RKO (cell line): Measurements from ENCODE around the gene KCTD16.
A peak's percentile ranks its signal among the peaks of the same experiment; 100 is the strongest.

Experiments used
- DNase-seq: peaks from one replicate; pipeline ENCODE4 v3.0.0-alpha.2; 2016; ENCODE audit warnings: low spot score

KCTD16 gene

DNA sequence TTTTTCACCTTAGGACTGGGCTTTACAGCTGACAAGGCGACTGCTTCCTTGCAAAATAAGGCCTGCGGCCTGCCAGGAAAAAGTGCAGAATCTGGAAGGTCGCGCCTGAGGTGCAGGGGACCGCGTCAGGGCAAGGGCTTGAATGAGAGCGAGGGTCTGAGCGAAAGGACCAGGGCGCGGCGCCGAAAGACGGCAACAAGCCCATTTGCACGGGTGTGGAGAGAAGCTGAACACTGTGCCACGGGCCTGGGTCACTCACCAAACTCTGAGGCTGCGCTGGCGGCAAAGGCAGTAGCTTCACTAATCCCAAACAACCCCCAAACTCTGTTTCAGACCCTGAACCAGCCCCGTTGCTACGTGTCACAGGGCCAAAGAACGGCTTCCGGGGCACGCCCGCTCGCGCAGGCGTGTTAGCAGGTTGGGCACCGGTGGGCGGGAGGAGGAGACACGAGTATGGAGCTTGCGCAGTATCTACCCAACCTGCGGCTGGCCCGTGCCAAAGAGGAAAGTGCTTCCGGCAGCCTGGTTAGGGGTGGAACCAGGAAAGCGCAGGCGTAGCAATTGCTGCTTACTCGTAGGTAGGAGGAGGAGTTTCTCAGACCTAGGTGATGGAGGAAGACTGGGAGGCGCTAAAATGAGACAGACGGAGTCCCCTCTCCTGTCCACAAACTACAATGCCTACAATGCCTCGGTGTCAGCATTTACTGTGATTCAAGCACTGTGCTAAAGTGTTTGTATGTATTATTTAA lies at the start of gene KCTD16, which contains the start of gene YIPF5:
TSS of gene KCTD16 (plus strand) at position 598 of the 749 bp plus-strand sequence.
TSS of gene YIPF5 (minus strand) at position 384 of the 749 bp plus-strand sequence. CDS start 704 bp downstream, outside the sequence.
- peak; percentile 96 for DNase-seq

DNA sequence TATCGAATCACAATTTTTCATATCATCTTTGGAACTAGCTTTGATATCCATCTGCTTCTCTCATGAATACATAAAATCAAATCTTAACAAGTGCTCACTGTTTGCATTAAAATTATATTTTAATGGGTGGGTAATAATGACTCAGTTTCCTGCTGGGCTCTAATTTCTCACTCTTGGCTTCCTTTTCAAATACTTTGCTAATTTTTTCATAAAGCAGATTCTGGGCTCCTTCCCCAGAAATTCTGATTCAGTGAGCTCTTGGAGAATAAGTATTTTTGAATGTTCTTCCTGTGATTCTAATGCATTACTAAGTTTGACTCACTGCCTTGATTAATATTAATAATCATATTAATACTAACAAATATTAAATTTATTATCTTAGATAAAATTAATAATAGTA lies 49.1 kb upstream of the KCTD16 start:
- DNase-seq: no peak

DNA sequence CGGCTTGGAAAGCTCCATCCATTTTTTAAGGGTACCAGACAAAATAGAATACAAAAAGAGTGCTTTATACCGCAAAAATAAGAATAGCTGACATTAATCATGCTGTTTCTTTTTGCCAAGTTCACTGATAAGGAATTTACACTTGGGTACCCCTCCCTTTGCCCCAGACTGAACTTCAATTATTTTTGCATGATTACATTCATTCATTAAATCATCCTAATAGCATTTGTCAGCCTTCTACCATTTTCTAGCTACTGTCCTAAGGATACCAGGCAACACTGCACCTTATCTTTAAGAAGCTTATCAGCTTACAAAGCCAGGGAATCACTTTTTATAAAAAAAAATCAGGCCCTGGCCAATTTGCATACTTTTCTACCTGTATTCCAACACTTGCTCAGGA lies 48.6 kb upstream of the KCTD16 start:
- no peak for DNase-seq

DNA sequence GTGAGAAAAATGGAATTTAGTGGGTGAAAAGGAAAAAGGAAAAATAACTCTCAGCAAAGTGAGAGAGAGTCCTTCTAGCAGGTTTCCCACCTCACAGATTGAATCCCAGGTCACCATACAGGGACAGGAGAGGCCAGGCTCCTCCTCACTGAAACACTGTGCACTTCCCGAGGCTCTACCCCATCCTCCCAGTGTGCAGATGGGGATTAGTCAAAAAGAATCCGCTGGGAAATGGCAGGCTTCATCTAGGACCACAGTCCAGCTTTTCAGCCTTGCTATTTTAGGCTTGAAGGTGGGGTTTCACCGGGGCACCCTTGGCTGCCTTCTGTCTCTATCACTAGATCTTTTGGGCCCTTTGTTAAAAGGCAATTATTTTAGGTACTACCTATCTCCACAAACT lies 48.0 kb upstream of the KCTD16 start:
- no peak for DNase-seq

DNA sequence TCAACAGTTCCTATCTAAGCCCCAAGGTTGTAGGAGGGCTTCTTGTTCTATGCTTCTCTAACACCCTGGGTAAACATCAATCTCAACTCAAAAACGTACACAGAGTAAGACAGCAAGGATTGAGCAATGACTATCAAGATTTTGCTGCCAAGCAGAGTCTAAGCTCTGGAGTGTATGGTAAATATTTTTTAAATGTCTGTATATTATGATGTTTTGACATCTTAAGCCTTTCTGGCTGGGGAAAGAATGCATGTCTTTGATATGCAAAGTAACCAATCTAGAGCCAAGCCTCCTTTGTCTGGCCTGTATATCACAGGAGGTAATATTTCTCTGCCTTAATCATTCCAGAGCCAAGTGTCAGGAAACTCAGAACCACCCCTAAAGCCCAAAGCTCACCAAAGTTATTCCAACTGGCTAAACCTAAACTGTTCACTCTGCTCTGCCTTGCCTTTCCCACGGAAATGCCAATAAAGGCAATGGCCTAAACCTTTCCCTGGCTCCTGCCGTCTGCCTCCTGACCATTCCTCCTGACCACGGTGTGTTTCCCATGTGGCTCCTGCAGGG lies 45.4 kb upstream of the KCTD16 start:
- DNase-seq: no peak

DNA sequence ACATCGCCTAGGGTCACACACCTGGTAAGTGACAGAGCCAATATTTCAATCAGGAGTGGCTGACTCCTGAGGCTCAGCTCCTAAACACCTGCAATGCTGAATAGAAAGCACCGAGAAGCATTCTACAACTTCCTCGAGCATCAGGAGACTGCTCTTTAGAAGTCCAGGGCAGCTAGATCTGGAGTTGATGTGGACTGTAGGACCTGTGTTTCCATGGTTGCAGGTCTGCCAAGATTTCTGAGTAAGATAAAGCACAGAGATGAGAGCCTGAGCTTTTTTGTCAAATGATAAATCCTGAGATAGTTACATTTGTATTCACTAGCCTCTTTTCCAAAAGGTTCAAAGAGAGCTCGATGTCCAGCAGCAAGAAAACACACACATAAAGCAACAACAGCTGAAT lies 44.0 kb upstream of the KCTD16 start:
- DNase-seq: no peak

DNA sequence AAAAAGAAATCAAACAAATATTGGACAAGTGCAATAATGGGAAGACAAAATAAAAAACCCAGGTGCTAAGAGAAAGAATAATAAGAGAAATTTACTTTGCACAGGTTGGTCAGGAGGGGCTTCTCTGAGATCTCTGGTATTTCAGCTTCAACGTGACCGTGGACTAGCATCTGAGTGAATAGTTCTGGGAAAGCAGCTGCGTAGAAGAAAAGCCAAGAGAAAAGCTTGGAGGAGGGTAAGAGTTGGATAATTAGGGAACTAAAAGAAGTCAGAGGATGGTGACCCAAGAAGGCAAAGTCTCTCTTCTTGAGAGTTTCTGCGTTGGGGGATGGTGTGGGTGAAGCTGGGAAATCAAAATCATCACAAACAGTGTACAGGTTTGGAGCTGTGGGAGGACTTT lies 41.8 kb upstream of the KCTD16 start:
- no peak for DNase-seq

DNA sequence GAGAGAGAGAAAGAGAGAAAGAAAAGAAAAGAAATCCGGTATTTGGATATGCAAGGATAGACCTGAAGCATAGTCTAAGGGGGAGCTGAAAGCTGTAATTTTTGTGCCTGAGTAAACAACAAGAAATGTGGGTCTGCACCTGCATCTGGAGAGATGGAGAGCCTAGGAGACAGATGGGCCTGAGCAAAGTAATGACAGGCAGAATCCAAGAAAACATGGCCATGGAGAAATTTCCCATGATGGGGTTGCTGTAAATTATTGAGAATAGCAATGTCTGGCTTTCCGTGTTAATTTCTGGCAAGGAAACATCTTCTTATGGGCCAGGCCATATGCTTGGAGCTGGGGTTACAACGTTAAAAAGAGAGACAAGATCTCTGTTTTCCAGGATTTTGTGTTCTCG lies 40.4 kb upstream of the KCTD16 start:
- DNase-seq: no peak

DNA sequence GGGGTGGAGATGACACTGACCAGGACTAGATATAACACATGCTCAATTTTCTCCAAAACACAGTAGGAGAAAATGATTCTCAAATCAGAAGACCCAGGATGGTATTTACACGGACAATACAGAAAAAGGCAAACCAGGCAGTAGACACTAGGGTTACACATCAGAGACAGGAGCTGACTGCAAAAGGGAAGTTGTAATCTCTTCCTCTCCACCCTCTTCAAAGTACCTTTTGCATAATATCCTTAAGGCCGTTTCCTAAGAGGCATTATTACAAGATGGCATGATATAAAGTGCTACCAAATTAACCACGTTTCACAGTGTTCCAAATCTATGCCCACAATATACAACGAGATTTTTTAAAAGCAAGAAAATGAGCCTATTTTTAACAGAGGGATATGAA lies 39.4 kb upstream of the KCTD16 start:
- no peak for DNase-seq

DNA sequence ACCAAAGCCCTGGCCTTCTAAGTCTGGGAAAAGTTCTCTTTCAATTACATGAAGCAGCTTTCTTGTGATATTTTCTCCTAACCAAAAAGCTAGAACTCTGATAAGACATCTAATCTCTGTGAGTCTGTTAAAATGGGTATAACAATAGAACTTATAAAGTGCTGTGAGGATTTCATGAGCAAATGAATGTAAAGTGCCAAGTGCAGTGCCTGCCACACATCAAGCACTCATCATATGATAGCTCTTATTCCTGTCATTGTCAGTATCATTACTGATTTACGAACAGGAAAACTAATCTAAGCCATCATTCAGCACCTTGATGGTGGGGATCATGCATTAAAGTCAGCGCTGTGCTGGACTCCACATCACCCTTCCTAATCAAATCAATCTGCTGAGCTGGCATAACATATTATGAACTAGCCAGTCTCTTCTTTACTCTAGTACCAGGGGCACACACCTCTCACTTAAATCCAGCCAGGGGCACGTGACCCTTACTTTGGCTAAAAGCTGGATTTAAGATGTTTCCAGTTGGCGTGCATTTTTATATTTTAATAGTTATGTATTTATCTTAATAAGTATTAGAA lies 37.5 kb upstream of the KCTD16 start:
- no peak for DNase-seq

DNA sequence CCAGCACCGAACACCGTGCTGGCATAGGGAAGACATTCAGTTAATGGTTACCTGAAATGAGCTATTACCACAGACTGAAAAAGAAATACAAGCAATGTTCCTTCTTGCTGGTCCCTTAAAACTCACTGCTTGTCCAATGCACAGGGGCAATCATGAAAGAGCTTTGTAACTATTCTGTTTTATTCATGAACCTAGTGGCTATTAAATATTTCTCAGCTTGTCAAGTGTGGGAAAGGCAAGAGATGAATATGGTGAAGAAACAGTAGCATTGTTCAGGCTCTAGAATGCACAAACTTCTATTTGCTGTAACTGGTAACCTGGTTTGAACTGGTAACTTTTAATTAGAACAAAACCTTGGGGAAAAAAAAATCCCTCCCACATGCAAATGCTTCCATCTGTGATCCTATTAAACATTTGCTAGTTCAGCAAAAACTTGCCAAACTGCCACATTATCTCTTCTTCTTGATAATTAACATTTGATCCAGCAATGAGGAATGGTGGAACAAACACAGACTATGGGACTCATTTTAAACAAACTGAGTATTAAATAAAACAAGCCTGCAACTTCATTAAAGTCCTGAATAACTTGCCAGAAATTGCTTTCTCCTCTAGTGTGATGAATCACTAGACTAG lies 36.4 kb upstream of the KCTD16 start:
- no peak for DNase-seq

DNA sequence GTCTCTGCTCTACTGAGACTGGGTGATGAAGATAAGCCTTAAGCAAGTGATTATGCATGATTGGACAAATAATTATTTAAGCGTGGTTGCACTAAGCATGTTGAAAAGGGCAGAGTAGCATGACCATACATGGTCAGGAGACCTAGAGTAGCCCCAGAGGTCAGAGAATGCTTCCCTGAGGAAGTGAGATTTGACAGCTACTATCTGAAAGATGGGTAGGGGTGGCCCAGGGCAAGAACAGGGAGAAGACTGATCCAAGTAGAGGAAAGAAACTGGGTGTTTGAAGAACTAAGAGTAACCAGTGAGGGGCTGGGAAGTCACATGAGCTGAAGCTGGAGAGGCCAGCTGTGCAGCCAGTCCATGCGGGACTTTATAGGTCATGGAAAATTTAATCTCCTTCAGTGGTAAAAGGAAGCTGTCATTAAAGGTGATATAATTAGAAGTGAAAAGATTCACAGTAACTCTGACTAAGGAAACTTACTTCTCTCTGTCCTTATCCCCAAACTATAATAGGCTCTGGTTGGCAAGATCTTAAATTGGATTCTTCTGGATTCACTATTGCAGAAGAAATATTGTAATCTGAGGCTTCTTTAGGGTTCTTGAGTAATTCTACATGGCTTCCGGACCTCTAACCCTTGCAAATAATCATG lies 35.4 kb upstream of the KCTD16 start:
- no peak for DNase-seq

DNA sequence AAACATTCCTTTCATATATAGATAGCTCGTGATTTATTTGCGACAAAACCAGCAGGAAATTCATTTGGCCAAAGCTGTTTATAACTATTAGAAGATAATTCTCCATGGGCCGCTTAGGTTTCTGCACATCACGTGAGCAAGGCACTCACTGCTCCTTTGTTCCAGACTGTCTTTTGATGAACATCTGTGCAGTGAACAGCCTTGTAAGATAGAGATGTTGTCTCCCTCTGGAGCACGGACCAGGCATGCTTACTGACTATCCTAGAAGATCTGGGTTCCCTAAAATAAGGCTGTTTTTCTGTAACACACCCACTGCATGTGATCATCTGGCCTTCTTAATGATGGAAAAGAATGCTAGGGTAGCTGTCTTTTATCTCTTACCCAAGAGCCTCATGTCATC lies 31.1 kb upstream of the KCTD16 start:
- no peak for DNase-seq

DNA sequence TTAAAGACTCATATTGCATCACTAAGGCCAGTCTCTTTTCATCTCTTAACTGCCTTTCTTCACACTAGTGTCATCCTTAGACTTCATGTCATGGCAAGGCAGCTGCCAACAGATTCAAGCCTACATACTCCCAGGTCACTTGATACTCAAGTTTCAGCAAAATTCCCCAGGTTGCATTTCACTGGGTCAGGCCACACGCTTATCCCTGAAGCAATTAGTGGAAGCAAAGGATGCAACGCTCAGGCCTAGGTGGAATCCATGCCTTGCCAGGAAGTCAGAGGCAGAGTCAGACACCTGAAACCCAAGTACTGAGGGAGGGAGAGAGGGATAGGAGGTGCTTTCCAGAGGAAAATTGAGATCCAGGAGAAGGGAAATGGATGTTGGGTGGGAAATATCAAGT lies 29.1 kb upstream of the KCTD16 start:
- DNase-seq: no peak

DNA sequence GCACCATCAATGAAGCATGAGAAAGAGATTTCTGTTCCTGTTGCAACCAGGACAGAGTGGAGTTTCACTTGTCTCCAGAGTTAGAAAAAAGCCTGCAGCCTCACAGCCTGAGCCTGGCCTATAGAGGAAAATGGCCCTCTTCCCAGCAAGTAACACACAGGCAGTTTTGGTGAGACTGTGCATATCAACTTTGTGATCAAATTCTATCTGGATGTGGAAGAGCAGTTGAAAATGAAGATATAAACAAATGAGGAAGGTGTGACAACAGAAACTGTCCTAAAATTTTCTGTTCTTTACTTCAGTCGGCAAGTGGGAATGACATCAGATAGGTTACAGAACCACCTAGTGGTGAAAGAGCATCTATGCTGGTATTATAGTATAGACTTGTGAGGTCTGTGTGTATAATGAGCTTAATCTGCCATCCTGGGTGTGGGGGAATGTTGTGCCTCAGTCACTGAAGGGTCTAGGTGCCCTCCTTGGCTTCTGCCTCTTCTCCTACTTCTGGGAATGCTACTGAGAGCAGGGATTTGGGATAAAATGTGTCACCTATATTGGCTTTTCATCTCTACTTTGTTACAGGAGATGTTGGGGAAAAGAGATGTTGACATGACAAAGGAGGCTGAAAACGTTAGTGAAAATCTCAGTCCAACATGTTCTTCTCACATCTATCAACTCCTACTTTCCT lies 28.4 kb upstream of the KCTD16 start:
- peak; percentile 64 for DNase-seq

DNA sequence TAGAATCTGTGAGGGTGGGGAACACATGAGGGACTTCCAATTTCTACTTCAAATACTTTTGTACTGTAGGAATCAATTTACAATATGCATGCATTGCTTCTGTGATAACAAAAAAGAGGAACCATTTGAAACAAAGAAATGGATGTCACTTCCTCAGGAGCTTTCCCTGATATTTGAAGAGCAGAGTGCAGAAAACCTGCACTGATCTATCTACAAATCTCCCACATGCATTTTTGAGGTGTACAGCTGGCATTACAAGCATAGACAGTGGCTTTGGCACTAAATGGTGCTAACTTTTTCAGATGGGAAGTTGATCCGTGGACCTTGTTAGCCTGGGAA lies 27.9 kb upstream of the KCTD16 start:
- no peak for DNase-seq

DNA sequence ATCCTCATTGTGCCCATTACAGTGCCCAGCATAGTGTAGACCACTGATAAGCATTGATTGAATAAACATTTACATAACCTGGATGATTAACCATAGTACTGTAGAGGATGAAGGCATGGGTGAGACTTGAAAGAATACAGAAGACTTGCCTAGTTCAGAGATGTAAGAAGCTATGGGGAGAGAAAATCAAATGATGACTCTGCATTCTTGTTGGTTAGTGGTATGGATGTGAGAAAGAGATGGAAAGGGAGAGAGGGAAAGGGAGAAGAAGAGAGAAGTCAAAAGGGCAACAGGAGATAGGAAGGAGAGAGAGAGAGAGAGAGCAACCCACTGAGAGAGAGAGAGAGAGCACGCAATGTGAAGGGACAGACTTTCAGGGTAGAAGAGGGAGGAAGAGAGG lies 27.0 kb upstream of the KCTD16 start:
- no peak for DNase-seq

DNA sequence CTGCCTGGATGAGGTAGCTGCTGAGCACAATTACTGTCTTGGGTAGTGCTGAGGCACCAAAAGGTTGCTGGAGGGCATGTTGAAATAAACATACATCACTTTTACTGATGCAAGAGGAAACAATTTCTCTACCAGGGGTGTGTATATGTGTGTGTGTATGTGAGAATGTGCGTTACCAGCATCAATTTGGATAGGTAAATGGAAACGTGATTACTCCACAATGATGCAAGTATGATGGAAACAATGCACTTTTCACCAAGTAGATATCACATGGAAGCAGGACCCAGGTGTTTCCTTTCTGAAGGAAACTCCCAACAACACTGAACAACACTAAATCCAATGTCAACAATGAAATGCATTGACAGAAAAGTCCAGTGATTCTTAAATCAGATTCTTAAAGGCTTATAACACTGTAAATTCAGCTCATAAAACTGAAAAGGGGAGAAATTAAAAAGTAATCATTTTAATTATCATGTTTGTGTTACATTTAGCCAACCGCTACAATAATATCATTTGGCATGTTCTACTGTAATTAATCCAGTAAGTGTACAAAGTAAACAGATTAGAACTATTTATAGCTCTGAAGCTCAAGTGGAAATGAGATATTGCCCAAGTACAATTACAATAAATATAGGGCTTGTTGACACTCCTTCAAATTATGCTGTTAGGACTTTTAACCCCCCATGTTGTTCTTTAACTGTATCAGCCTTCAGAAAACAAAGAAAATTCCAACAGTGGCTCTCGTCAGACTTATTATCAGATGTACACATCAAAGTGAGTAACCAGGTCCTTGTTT lies 25.5 kb upstream of the KCTD16 start:
- no peak for DNase-seq

DNA sequence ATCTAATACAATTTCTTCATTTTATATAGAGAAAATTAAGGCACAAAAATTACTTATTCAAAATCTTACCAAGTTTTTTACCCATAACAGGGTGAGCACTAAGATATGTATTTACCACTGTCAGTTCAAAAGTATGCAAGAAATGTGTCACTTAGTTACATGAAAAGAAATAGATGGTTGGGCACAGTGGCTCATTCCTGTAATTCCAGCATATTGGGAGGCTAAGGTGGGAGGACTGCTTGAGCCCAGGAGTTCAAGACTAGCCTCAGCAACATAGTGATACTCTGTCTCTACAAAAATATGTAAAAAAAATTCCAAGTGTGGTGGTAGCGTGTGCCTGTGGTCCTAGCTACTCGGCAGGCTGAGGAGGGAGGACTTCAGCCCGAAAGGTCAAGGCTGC lies 19.6 kb upstream of the KCTD16 start:
- DNase-seq: peak; percentile 37

DNA sequence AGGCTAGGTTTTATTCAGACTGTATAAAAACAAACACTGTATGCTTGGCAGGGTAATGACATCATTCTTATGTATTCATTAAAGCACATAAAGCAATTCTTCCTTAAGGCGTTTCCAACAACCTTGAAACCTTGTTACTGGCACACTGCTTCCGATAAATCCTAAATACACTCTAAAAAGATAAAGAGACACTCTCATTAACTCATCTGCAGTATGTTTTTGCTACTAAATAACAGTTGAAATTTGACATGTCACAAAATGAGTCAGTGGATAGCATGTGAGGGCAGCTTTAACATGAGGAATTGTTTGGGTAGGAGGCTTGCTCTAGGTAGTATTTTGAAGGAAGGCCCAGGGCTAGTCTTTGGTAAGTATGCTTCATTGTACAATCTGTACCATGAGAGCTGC lies 13.9 kb upstream of the KCTD16 start:
- DNase-seq: no peak

DNA sequence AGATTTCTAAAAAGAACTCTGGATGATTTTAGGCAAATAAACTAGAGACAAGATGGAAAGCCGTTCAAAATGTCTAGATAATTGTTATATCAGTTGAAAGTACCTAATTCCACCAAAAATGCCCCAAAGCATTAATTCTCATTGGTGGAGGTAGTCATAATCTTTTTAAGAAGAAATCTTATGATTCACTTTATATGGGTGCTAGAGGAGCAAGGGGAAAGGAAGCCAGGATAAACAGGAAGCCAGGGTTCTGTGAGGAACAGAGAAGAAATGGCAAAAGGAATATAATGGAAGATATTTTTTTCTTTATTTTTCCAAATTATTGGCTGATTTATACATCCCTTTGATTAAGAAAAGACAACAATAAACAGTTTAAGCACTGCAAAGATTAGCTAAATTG lies 8.0 kb upstream of the KCTD16 start:
- no peak for DNase-seq
